HepG2 (cell line): ENCODE measurements around the gene BUD23. TPM values are rescaled to one million over a fixed set of nuclear protein-coding genes. Genes with fewer than 3 reads are reported as not detected.

ENCODE experiments used
- ATAC-seq: fragments of 200-7000 bp; cut with Tn5 transposase; 3 replicates; pipeline ENCODE4 v1.9.1; 2020; ENCODE audit warnings: mild to moderate bottlenecking, moderate library complexity
- BruUV-seq: library from RNA; stranded (reverse); fragments of 400-500 nt; replicated peaks from 2 replicates; lab custom pipeline; 2021; lab: Mats Ljungman, UMichigan
- CTCF ChIA-PET: fragments of 300-600 bp; formaldehyde crosslinking; extraction: SDS; loops from one replicate; lab custom pipeline; 2021; ENCODE audit warnings: low total read pairs, inconsistent platforms, low intra/inter-chr PET ratio; lab: Yijun Ruan, JAX
- POLR2A ChIA-PET: fragments of 350-600 bp; sonication (Branson Sonifier 250); formaldehyde crosslinking; loops from one replicate; lab custom pipeline; 2020; ENCODE audit warnings: antibody characterized with exemption, inconsistent platforms; lab: Yijun Ruan, JAX
- DNase-seq: peaks from one replicate; pipeline ENCODE4 v3.0.0-alpha.2; 2015; ENCODE audit warnings: low spot score
- FAIRE-seq: peaks from 3 replicates; lab custom pipeline; 2011; peaks lifted over from hg19 to GRCh38; lab: Jason Lieb, UNC
- H2AFZ ChIP-seq: one replicate; pipeline ENCODE4 v1.6.1; 2011; ENCODE audit warnings: low read length, inconsistent platforms
- H3K27ac ChIP-seq: fragments of 300-600 bp; 3 replicates; pipeline ENCODE4 v1.8.0; 2011; ENCODE audit warnings: mixed run types, mild to moderate bottlenecking, mixed read lengths, low read length, inconsistent platforms; ENCODE audit not compliant: insufficient read depth; ENCODE audit errors: extremely low read length
- H3K27me3 ChIP-seq, 2 experiments: fragments of 200-600 bp in 1 of 2; 2 replicates in 1 of 2; 3 replicates in 1 of 2; pipeline versions ENCODE4 v1.6.0 to v1.8.0; 2011; ENCODE audit warnings: low read length in 2 of 2, mild to moderate bottlenecking in 2 of 2, moderate library complexity in 2 of 2, inconsistent platforms in 1 of 2; ENCODE audit not compliant: insufficient read depth in 2 of 2, control insufficient read depth in 1 of 2
- H3K36me3 ChIP-seq, 2 experiments: fragments of 200-600 bp in 1 of 2; replicated peaks in 1 of 2; 2 replicates in 1 of 2; 3 replicates in 1 of 2; pipeline versions ENCODE4 v1.5.1 to v1.8.0; 2011; ENCODE audit warnings: low read length in 2 of 2, inconsistent platforms in 1 of 2; ENCODE audit not compliant: insufficient read depth in 2 of 2, control insufficient read depth in 1 of 2
- H3K4me1 ChIP-seq: 2 replicates; pipeline ENCODE4 v1.5.1; 2012; ENCODE audit warnings: low read length, inconsistent platforms; ENCODE audit not compliant: insufficient read depth
- H3K4me2 ChIP-seq: 2 replicates; pipeline ENCODE4 v1.6.0; 2011; ENCODE audit warnings: low read depth, low read length, inconsistent platforms
- H3K4me3 ChIP-seq, 3 experiments: fragments of 200-600 bp in 1 of 3; sonication (generic), shearing (Covaris generic) in 1 of 3; replicated peaks in 1 of 3; 2 replicates each; pipeline ENCODE4 v1.5.1; 2011 to 2016; ENCODE audit warnings: low read length in 3 of 3, inconsistent platforms in 2 of 3, low read depth in 2 of 3, mild to moderate bottlenecking in 2 of 3, control low read depth in 1 of 3, mixed read lengths in 1 of 3; ENCODE audit not compliant: insufficient read depth in 1 of 3
- H3K79me2 ChIP-seq: one replicate; pipeline ENCODE4 v1.6.1; 2011; ENCODE audit warnings: low read length, inconsistent platforms; ENCODE audit not compliant: insufficient read depth
- H3K9ac ChIP-seq: 2 replicates; pipeline ENCODE4 v1.6.0; 2011; ENCODE audit warnings: mild to moderate bottlenecking, low read depth, low read length, inconsistent platforms; ENCODE audit not compliant: insufficient read depth
- H3K9me3 ChIP-seq: 2 replicates; pipeline ENCODE4 v1.5.1; 2012; ENCODE audit warnings: mild to moderate bottlenecking, low read length
- H4K20me1 ChIP-seq: 2 replicates; pipeline ENCODE4 v1.6.0; 2011; ENCODE audit warnings: inconsistent platforms, mild to moderate bottlenecking, low read length, moderate library complexity; ENCODE audit not compliant: insufficient read depth
- NFE2L1 ChIP-seq: sonication (generic); formaldehyde crosslinking; IDR thresholded peaks from 2 replicates; pipeline ENCODE4 v1.4.0; 2020; ENCODE audit warnings: missing genetic modification reagents, mild to moderate bottlenecking, borderline replicate concordance
- SRSF9 ChIP-seq: fragments of 200-400 bp; formaldehyde crosslinking; IDR thresholded peaks from 2 replicates; pipeline ENCODE4 v1.6.1; 2018; ENCODE audit warnings: borderline replicate concordance, mild to moderate bottlenecking, low read depth, low read length; ENCODE audit not compliant: insufficient read depth, poor library complexity, severe bottlenecking
- TEAD3 ChIP-seq: optimal IDR thresholded peaks from 2 replicates; pipeline ENCODE3; 2016; ENCODE audit warnings: borderline replicate concordance
- ZNF296 ChIP-seq: sonication (generic); formaldehyde crosslinking; conservative IDR thresholded peaks from 2 replicates; pipeline ENCODE4 v1.5.0; 2020; ENCODE audit warnings: mild to moderate bottlenecking, missing genetic modification reagents
- ZNF350 ChIP-seq: sonication (generic); formaldehyde crosslinking; IDR thresholded peaks from 2 replicates; pipeline ENCODE4 v1.4.0; 2020; ENCODE audit warnings: mild to moderate bottlenecking, low read depth, missing genetic modification reagents, borderline replicate concordance
- ZNF446 ChIP-seq: sonication (generic); formaldehyde crosslinking; IDR thresholded peaks from 2 replicates; pipeline ENCODE4 v1.5.0; 2020; ENCODE audit warnings: mild to moderate bottlenecking, missing genetic modification reagents
- ZNF570 ChIP-seq: sonication (generic); formaldehyde crosslinking; IDR thresholded peaks from 2 replicates; pipeline ENCODE4 v1.4.0; 2020; ENCODE audit warnings: mild to moderate bottlenecking, missing genetic modification reagents, borderline replicate concordance
- ZNF616 ChIP-seq: sonication (generic); formaldehyde crosslinking; IDR thresholded peaks from 2 replicates; pipeline ENCODE4 v1.5.0; 2020; ENCODE audit warnings: low read depth, mild to moderate bottlenecking, missing genetic modification reagents
- ZNF674 ChIP-seq: sonication (generic); formaldehyde crosslinking; IDR thresholded peaks from 2 replicates; pipeline ENCODE4 v1.5.0; 2020; ENCODE audit warnings: low read depth, mild to moderate bottlenecking, missing genetic modification reagents
- WGBS: methylation state at CpG from one replicate; pipeline ENCODE4 v1.1.6; 2017; ENCODE audit warnings: low lambda C conversion rate; 5-methylcytosine and 5-hydroxymethylcytosine counted together
- in situ Hi-C: cut with HindIII; loops from 2 replicates; pipeline ENCODE4 v1.10.0; 2017; ENCODE audit warnings: low pct_unique_long_range_greater_than_20kb; ENCODE audit not compliant: extremely low pct_ligation_motif_present
- intact Hi-C: fragments of 100-400 bp; cut with micrococcal nuclease; formaldehyde crosslinking; loops from one replicate; pipeline ENCODE4 v1.10.0; 2022; ENCODE audit not compliant: unreplicated experiment
- polyA plus RNA-seq, 8 experiments: library from polyadenylated mRNA; depleted of rRNA in 3 of 8; stranded (reverse) in 7 of 8; unstranded in 1 of 8; fragments of >200 nt; fragmentation: Illumina TruSeq in 4 of 8; extraction: Trizol in 4 of 8; gene quantifications; 2 replicates each; pipeline versions ENCODE4 v1.2.1 to v1.2.3, GENCODE V29; 2011 to 2016; ENCODE audit warnings: low read depth in 4 of 8, missing spikeins in 1 of 8, mixed read lengths in 1 of 8; ENCODE audit not compliant: insufficient read depth in 1 of 8
- total RNA-seq, 5 experiments: library from RNA; depleted of rRNA; stranded (reverse); fragments of >200 nt; fragmentation: Illumina TruSeq; extraction: Trizol; gene quantifications; 2 replicates each; pipeline ENCODE4 v1.2.3, GENCODE V29; 2016; ENCODE audit warnings: low read depth in 1 of 5
- TF ChIP-seq, protein P1 (sequence below): sonication (generic); formaldehyde crosslinking; IDR thresholded peaks from 2 replicates; pipeline ENCODE4 v1.4.0; 2020; ENCODE audit warnings: low read depth, missing genetic modification reagents

The BUD23 gene
- total and polyA plus RNA-seq, 2 of the 13 experiments (the other 11 are each of a cell fraction or from before 2014, with no cell fraction given): 47.5 to 54.5 TPM

DNA sequence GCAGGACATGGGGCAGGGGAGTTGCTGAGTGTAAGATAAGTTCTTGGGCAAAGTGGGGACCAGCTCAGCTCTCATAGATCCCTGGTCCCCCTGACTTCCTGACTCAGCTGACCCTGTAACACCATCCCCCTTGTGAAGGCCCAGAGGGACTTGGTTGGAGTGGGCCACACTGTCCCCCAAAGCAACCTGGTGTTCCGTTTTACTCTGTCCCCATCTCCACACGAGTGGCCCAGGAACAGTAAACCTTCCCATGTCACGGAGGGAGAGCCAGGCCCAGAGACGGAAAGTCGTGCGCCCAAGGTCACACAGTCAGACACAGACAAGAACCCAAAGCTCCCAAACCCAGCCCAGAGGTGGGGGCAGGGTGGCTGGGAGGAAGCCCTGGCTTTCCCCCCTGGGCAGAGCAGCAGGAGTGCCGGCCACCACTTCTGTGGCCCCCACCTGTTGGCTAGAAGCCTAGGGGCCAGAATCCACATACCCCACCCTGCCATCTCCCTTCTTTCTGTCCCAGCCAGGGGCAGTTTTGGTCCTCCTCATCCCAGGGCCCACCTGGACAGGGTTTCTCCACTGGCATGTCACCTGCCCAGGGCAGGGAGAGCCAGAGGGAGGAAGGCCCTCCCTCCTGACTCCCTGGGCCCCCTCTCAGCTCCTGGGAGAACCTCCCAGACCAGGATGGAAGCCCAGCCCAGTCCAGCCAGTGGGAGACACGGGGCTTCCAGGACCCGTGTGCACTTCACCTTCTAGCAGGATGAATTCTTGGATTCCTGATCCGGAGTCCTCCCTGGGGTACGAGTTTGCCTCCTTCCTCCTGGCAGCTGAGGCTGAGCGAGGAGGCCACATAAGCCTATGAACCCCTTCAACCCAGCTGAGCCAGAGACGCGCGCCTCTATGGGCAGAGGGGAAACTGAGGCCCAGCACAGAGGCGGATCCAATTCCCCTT, 36.3 kb upstream of the BUD23 start (continued):
- TF ChIP-seq ZNF350 (CRISPR knock-in tag) (no peak), SRSF9 (no peak)

DNA sequence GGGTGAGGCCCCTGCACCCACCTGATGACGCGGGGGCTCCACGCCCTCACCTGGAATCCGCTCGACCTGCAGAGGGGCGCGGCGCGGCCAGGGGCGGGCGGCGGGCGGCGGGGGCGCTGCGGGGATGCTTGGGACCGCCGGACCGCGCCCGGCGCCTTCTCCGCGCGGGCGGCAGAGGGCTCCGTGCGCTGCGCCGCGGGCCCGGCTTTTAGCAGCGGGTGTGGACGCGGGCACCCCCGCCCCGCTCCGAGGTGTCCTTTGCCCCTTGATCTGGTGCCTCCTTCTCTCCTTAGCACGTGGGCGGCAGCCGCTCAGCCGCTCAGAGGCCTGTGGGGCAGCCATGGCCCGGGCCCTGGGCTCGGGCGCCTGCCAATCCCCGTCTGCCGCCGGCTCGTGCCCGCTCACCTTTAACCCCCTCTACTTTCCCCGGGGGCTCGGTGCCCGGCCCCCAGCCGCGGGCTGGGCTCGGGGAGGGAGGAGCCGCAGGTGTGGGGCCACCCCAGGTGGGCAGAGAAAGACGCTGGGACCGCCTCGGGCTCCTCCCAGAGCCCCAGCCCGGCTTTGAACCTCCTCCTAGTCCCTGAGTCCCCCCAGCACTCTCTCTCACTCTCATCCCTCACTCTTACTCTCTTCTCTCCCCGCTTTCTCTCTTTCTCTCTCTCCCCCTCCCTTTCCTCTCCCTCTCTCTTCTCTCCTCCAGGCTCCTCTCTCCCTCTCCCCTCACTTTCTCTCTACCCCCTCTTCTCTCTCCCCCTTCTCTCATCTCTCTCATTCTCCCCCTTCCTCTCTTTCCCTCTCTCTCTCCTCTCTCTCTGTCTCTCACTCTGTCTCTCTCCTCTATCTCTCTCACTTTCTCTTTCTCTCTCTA, 35.4 kb upstream of the BUD23 start:
- intact Hi-C loops (no loop called here), in situ Hi-C loops (no loop called here)
- ATAC-seq (peak; percentile 80), DNase-seq (peak; percentile 41), FAIRE-seq (no peak)
- H3K27ac ChIP-seq: peak overlapping the region; percentile 30
- H3K9ac ChIP-seq: peak overlapping the region; percentile 66
- 1% methylated on average over 2 of the region's 62 CpGs for WGBS
- H2AFZ ChIP-seq: no peak overlapping the region
- POLR2A ChIA-PET: interaction anchor here (2.0 kb wide), 1 partner anchor 35 kb away, joined by 11 read pairs; no protein-coding TSS in a partner anchor
- no TSS peak for BruUV-seq
- peak overlapping the region; percentile 81 for H3K4me2 ChIP-seq
- no peaks in the 10 kb centered on the region for H3K79me2 ChIP-seq
- H4K20me1 ChIP-seq: no peaks in the 10 kb centered on the region
- H3K36me3 ChIP-seq: no peaks in the 10 kb centered on the region
- CTCF ChIA-PET: interaction anchor here (0.7 to 1.1 kb wide), 2 partner anchors 20 to 87 kb away, joined by 3 read pairs; no protein-coding TSS in a partner anchor
- H3K4me3 ChIP-seq: peak overlapping the region; percentile 45 to 73 (median 60)
- H3K4me1 ChIP-seq: peaks cover 79% of the 10 kb centered on the region
- H3K9me3 ChIP-seq: no peaks in the 10 kb centered on the region
- peaks cover 3 to 12% of the 10 kb centered on the region in 2 experiments; a peak in 3 of 5 replicates for H3K27me3 ChIP-seq
- no peak for TF ChIP-seq NFE2L1 (CRISPR knock-in tag)
- no peak for TF ChIP-seq ZNF570 (CRISPR knock-in tag)
- TF ChIP-seq, protein P1, sequence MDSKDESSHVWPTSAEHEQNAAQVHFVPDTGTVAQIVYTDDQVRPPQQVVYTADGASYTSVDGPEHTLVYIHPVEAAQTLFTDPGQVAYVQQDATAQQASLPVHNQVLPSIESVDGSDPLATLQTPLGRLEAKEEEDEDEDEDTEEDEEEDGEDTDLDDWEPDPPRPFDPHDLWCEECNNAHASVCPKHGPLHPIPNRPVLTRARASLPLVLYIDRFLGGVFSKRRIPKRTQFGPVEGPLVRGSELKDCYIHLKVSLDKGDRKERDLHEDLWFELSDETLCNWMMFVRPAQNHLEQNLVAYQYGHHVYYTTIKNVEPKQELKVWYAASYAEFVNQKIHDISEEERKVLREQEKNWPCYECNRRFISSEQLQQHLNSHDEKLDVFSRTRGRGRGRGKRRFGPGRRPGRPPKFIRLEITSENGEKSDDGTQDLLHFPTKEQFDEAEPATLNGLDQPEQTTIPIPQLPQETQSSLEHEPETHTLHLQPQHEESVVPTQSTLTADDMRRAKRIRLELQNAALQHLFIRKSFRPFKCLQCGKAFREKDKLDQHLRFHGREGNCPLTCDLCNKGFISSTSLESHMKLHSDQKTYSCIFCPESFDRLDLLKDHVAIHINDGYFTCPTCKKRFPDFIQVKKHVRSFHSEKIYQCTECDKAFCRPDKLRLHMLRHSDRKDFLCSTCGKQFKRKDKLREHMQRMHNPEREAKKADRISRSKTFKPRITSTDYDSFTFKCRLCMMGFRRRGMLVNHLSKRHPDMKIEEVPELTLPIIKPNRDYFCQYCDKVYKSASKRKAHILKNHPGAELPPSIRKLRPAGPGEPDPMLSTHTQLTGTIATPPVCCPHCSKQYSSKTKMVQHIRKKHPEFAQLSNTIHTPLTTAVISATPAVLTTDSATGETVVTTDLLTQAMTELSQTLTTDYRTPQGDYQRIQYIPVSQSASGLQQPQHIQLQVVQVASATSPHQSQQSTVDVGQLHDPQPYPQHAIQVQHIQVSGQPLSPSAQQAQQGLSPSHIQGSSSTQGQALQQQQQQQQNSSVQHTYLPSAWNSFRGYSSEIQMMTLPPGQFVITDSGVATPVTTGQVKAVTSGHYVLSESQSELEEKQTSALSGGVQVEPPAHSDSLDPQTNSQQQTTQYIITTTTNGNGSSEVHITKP: no peak
- TF ChIP-seq ZNF446 (CRISPR knock-in tag): no peak
- TF ChIP-seq ZNF616 (CRISPR knock-in tag): no peak
- TF ChIP-seq ZNF296 (CRISPR knock-in tag): no peak
- TF ChIP-seq TEAD3 (CRISPR knock-in tag): peak; percentile 6
- no peak for TF ChIP-seq ZNF674 (CRISPR knock-in tag)
